AG09309 (cell line): ENCODE results near the gene CBFB.

Experiments used
- DNase-seq: peaks from one replicate; pipeline ENCODE4 v3.0.0-alpha.2; 2010; ENCODE audit warnings: low read depth
- H3K4me3 ChIP-seq: 2 replicates; pipeline ENCODE4 v1.5.1; 2011; ENCODE audit warnings: mild to moderate bottlenecking, low read depth, low read length, moderate library complexity; ENCODE audit not compliant: control insufficient read depth
- CTCF ChIP-seq: IDR thresholded peaks from 2 replicates; pipeline ENCODE4 v1.5.1; 2011; ENCODE audit warnings: mild to moderate bottlenecking, low read depth, low read length, inconsistent platforms; ENCODE audit not compliant: insufficient read depth, control insufficient read depth; ENCODE audit errors: missing control alignments

Gene CBFB

GRCh38 chr16:67082891-67083290 is 53.9 kb downstream of the CBFB start:
- no peak for DNase-seq
- TF ChIP-seq CTCF: no peak
- no peak overlapping the region for H3K4me3 ChIP-seq

GRCh38 chr16:67084345-67085028 is 55.5 kb downstream of the CBFB start:
- DNase-seq: no peak
- no peak overlapping the region for H3K4me3 ChIP-seq
- no peak for TF ChIP-seq CTCF

GRCh38 chr16:67086822-67087221 is 57.9 kb downstream of the CBFB start:
- DNase-seq: no peak
- no peak overlapping the region for H3K4me3 ChIP-seq
- TF ChIP-seq CTCF: no peak

GRCh38 chr16:67087291-67087690 is 58.3 kb downstream of the CBFB start:
- TF ChIP-seq CTCF: no peak
- H3K4me3 ChIP-seq: no peak overlapping the region
- no peak for DNase-seq

- DNase-seq: no peak
- H3K4me3 ChIP-seq: no peak overlapping the region
Measured at GRCh38 chr16:67087803-67088202, 58.9 kb downstream of the CBFB start.

GRCh38 chr16:67088551-67088950 is 59.6 kb downstream of the CBFB start:
- no peak overlapping the region for H3K4me3 ChIP-seq
- no peak for TF ChIP-seq CTCF
- DNase-seq: no peak

More at GRCh38 chr16:67087803-67088202, 58.9 kb downstream of the CBFB start:
- no peak for TF ChIP-seq CTCF
